ENCODE data around the gene PLK5. TPM values are rescaled to one million over a fixed set of nuclear protein-coding genes. Genes with fewer than 3 reads are reported as not detected.

The PLK5 gene
- total RNA-seq, 2 experiments from 2014 or later: not detected

GRCh38 chr19:1556390-1557070 lies 32.7 kb downstream of the PLK5 start:
- ChIA-PET CTCF (no interaction called here), POLR2A (interaction anchor here (0.6 kb wide), 1 partner anchor 266 kb away, joined by 3 read pairs; no protein-coding TSS in a partner anchor)
- no peaks in the 10 kb centered on the region for H3K4me1 Mint-ChIP-seq (ENCODE audit: low read depth)
- H3K4me3 Mint-ChIP-seq: no peak overlapping the region
- H3K27ac Mint-ChIP-seq: no peak overlapping the region
- ATAC-seq (no peak), DNase-seq (no peak)
- no peaks in the 10 kb centered on the region for H3K27me3 Mint-ChIP-seq
- no peaks in the 10 kb centered on the region for H3K36me3 Mint-ChIP-seq (ENCODE audit: low read depth)
- intact Hi-C loops (cut with micrococcal nuclease): no loop called here
- H3K9me3 Mint-ChIP-seq: no peaks in the 10 kb centered on the region
- no peak for TF ChIP-seq CTCF (IDR thresholded peaks at IDR 0.05)

- Mint-ChIP-seq H3K27me3 (no peaks in the 10 kb centered on the region), H3K4me3 (no peak overlapping the region), H3K4me1 (ENCODE audit: low read depth) (no peaks in the 10 kb centered on the region), H3K9me3 (no peaks in the 10 kb centered on the region), H3K36me3 (ENCODE audit: low read depth) (no peaks in the 10 kb centered on the region), H3K27ac (no peak overlapping the region)
- intact Hi-C loops (cut with micrococcal nuclease): no loop called here
- CTCF ChIA-PET: no interaction called here
- DNase-seq (no peak), ATAC-seq (no peak)
- POLR2A ChIA-PET: interaction anchor here (0.6 kb wide), 1 partner anchor 1928 kb away, joined by 3 read pairs; no protein-coding TSS in a partner anchor
- no peak for TF ChIP-seq CTCF (IDR thresholded peaks at IDR 0.05)
Observed at GRCh38 chr19:1558552-1558951, 34.7 kb downstream of the PLK5 start.

GRCh38 chr19:1560286-1560882 lies 36.5 kb downstream of the PLK5 start:
- DNase-seq (no peak), ATAC-seq (no peak)
- intact Hi-C loops (cut with micrococcal nuclease): no loop called here
- TF ChIP-seq CTCF (IDR thresholded peaks at IDR 0.05): no peak
- ChIA-PET CTCF (interaction anchor here (1.9 kb wide), 1 partner anchor 14 kb away, joined by 6 read pairs; no protein-coding TSS in a partner anchor), POLR2A (no interaction called here)
- Mint-ChIP-seq H3K36me3 (ENCODE audit: low read depth) (no peaks in the 10 kb centered on the region), H3K27ac (no peak overlapping the region), H3K9me3 (no peaks in the 10 kb centered on the region), H3K27me3 (no peaks in the 10 kb centered on the region), H3K4me3 (no peak overlapping the region), H3K4me1 (ENCODE audit: low read depth) (no peaks in the 10 kb centered on the region)

GRCh38 chr19:1561236-1561842 lies 37.5 kb downstream of the PLK5 start:
- no peak overlapping the region for H3K27ac Mint-ChIP-seq
- DNase-seq: no peak
- H3K9me3 Mint-ChIP-seq: no peaks in the 10 kb centered on the region
- ChIA-PET POLR2A (no interaction called here), CTCF (interaction anchor here (1.9 kb wide), 1 partner anchor 15 kb away, joined by 6 read pairs; no protein-coding TSS in a partner anchor)
- no peaks in the 10 kb centered on the region for H3K27me3 Mint-ChIP-seq
- ATAC-seq: no peak
- no peak for TF ChIP-seq CTCF (IDR thresholded peaks at IDR 0.05)
- H3K4me1 Mint-ChIP-seq (ENCODE audit: low read depth): no peaks in the 10 kb centered on the region
- H3K4me3 Mint-ChIP-seq: no peak overlapping the region
- intact Hi-C loops (cut with micrococcal nuclease): no loop called here
- no peaks in the 10 kb centered on the region for H3K36me3 Mint-ChIP-seq (ENCODE audit: low read depth)

- H3K27ac Mint-ChIP-seq: no peak overlapping the region
- no peak overlapping the region for H3K4me3 Mint-ChIP-seq
- intact Hi-C loops (cut with micrococcal nuclease): no loop called here
- H3K4me1 Mint-ChIP-seq (ENCODE audit: low read depth): no peaks in the 10 kb centered on the region
- no peak for TF ChIP-seq CTCF (IDR thresholded peaks at IDR 0.05)
- H3K36me3 Mint-ChIP-seq (ENCODE audit: low read depth): no peaks in the 10 kb centered on the region
- H3K9me3 Mint-ChIP-seq: no peaks in the 10 kb centered on the region
- CTCF ChIA-PET: interaction anchor here (2.3 kb wide), 1 partner anchor 17 kb away, joined by 9 read pairs; no protein-coding TSS in a partner anchor
- no peak for DNase-seq
- H3K27me3 Mint-ChIP-seq: no peaks in the 10 kb centered on the region
- ATAC-seq: no peak
- POLR2A ChIA-PET: no interaction called here
Observed at GRCh38 chr19:1563251-1563650, 39.4 kb downstream of the PLK5 start.

Measured in activated CD8-positive, alpha-beta T cell treated with anti-CD3 and anti-CD28 coated beads for 36 hours (primary cell).